Adrenal gland (tissue), 5 donors: ENCODE results near the gene AFF1.

ENCODE experiments used
- CTCF ChIP-seq, 6 experiments: fragments of 450-650 bp in 4 of 6; fragments of 200-600 bp in 2 of 6; sonication (generic) in 1 of 6; IDR thresholded peaks; 1 replicate in 5 of 6; 2 replicates in 1 of 6; pipeline versions ENCODE4 v1.5.1 to v1.8.0; 2016 to 2021; ENCODE audit warnings: antibody characterized with exemption in 6 of 6, mild to moderate bottlenecking in 2 of 6, moderate library complexity in 1 of 6
- POLR2A ChIP-seq, 2 donors: fragments of 450-650 bp; IDR thresholded peaks; one replicate each; pipeline ENCODE4 v1.6.1; 2017; ENCODE audit warnings: antibody characterized with exemption in 2 of 2, mild to moderate bottlenecking in 2 of 2, moderate library complexity in 1 of 2
- donor health status: DM: no; HTN: no; CAD: no.

- TF ChIP-seq POLR2A (IDR thresholded peaks at IDR 0.05) = no peak
- no peak for TF ChIP-seq CTCF (IDR thresholded peaks at IDR 0.05)
Measured at GRCh38 chr4:86938771-86939520, 4.1 kb downstream of the AFF1 start.
